Activated naive CD8-positive, alpha-beta T cell treated with anti-CD3 and anti-CD28 coated beads, Interleukin-2, amount 10 ng/mL, durations not matched to agents 7 days and 5 days (primary cell): Measurements from ENCODE around the gene RBFOX1. TPM values are rescaled to one million over a fixed set of nuclear protein-coding genes. Genes with fewer than 3 reads are reported as not detected.

Source experiments
- ATAC-seq: fragments of 150-1000 bp; cut with Tn5 transposase; one replicate; pipeline ENCODE4 v1.10.0; 2021; ENCODE audit warnings: low read depth, moderate library complexity
- POLR2A ChIA-PET: fragments of 350-600 bp; sonication (Branson Sonifier 250); formaldehyde crosslinking; loops from one replicate; lab custom pipeline; 2021; ENCODE audit warnings: antibody characterized with exemption; lab: Charles Lee
- DNase-seq: peaks from one replicate; pipeline ENCODE4 v3.0.0; 2021
- H3K27ac Mint-ChIP-seq: one replicate; pipeline ENCODE4 v1.8.0; 2022; ENCODE audit warnings: mild to moderate bottlenecking, mixed read lengths
- H3K27me3 Mint-ChIP-seq: one replicate; pipeline ENCODE4 v1.8.0; 2022; ENCODE audit warnings: mild to moderate bottlenecking, moderate library complexity, mixed read lengths
- H3K36me3 Mint-ChIP-seq: one replicate; pipeline ENCODE4 v1.8.0; 2021; ENCODE audit warnings: mild to moderate bottlenecking, mixed read lengths
- H3K4me1 Mint-ChIP-seq: one replicate; pipeline ENCODE4 v1.8.0; 2021; ENCODE audit warnings: mixed read lengths
- H3K4me3 Mint-ChIP-seq: one replicate; pipeline ENCODE4 v1.8.0; 2022; ENCODE audit warnings: mild to moderate bottlenecking, moderate library complexity, mixed read lengths
- H3K9me3 Mint-ChIP-seq: one replicate; pipeline ENCODE4 v1.8.0; 2021; ENCODE audit warnings: mixed read lengths
- total RNA-seq, 2 experiments: library from RNA; stranded (reverse); gene quantifications; one replicate each; pipeline ENCODE4 v1.2.3, GENCODE V29; 2021

Gene RBFOX1
- total RNA-seq, 2 experiments from 2014 or later: not detected

DNA sequence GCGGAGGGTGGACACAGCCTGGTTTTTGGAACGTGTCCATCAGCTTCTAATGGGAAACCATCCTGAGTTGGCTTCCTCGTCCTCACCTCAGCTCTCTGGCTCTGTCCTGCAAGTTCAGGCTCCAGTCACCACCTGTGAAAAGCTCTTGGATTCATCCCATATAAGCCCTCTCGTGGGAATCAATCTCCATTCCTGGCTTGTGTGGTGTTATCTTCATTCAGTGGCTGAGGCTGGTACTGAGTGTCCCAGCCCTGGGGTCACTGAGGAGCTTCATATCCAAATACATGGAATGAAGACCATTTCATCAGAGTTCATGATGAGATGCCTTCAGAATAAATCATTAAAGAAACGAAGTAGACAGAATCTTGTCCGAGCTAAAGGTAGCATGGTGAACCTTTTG is 189.2 kb downstream of the RBFOX1 start:
- Mint-ChIP-seq H3K4me1 (no peaks in the 10 kb centered on the region), H3K36me3 (no peaks in the 10 kb centered on the region), H3K27ac (no peak overlapping the region), H3K9me3 (peaks cover 15% of the 10 kb centered on the region), H3K4me3 (no peak overlapping the region), H3K27me3 (no peaks in the 10 kb centered on the region)
- POLR2A ChIA-PET: no interaction called here
- ATAC-seq (no peak), DNase-seq (no peak)

DNA sequence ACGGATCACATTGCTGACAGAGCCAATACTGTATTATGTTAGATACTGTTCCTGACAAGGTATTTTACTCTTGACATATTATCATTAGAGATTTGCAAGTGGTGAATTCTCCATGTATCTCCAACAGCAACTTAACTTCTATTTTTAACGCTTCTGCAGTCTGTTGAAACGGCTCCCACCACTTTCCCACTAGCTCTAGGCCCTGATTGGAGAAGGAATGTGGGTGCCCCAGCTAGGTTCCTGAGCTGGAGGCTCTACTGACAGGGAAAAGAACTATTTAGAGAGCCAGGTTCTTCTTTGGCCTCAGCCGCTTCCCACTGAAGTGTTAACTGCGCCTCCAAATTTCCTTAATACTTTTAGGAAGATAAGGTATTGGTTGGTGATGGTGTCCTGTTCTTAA is 191.8 kb downstream of the RBFOX1 start:
- H3K9me3 Mint-ChIP-seq: peaks cover 7% of the 10 kb centered on the region
- H3K36me3 Mint-ChIP-seq: no peaks in the 10 kb centered on the region
- ATAC-seq (no peak), DNase-seq (no peak)
- no peak overlapping the region for H3K4me3 Mint-ChIP-seq
- H3K27me3 Mint-ChIP-seq: no peaks in the 10 kb centered on the region
- POLR2A ChIA-PET: no interaction called here
- no peak overlapping the region for H3K27ac Mint-ChIP-seq
- H3K4me1 Mint-ChIP-seq: no peaks in the 10 kb centered on the region

DNA sequence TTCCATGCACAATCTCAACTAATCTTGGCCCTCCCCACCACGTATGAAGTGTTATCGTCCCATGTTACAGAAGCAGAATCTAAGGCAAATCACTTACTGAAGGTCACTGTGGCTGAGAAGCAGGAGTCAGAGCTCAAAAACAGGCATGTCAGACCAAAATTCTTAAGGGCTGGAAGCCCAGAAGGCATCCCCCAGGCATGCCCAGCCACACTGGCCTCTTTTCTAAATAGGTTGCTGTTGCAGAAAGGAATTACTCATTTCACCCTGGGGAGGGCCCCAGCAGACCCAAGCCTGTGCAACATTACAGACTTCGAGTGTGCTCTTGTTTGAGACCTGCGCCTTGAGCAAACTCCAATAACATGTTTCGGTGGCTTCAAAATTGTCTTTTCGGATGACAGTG is 194.1 kb downstream of the RBFOX1 start:
- DNase-seq (no peak), ATAC-seq (no peak)
- H3K4me1 Mint-ChIP-seq: no peaks in the 10 kb centered on the region
- no peaks in the 10 kb centered on the region for H3K36me3 Mint-ChIP-seq
- no peak overlapping the region for H3K27ac Mint-ChIP-seq
- H3K9me3 Mint-ChIP-seq: peaks cover 2% of the 10 kb centered on the region
- no peak overlapping the region for H3K4me3 Mint-ChIP-seq
- H3K27me3 Mint-ChIP-seq: no peaks in the 10 kb centered on the region
- POLR2A ChIA-PET: no interaction called here

DNA sequence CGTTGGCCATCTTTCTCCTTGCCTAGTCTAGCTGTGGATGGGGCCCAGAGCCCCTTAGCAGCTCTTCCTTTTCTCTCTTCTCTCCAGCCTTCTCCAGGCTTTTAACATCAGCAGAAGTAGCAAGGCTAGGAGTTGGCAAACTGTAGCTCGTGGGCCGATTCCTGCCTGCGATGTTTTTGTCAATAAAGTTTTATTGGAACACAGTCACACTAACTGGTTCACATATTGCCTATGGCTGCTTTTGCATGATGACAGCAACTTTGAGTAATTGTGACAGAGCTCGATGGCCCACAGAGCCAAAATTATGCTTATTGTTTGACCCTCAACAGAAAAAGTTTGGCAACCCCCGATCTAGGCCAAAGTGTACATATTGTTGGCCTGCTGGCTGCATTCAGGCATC is 199.9 kb downstream of the RBFOX1 start:
- no peaks in the 10 kb centered on the region for H3K4me1 Mint-ChIP-seq
- no peak for DNase-seq
- no peaks in the 10 kb centered on the region for H3K27me3 Mint-ChIP-seq
- H3K36me3 Mint-ChIP-seq: no peaks in the 10 kb centered on the region
- no peak overlapping the region for H3K4me3 Mint-ChIP-seq
- no peak for ATAC-seq
- POLR2A ChIA-PET: no interaction called here
- peaks cover 2% of the 10 kb centered on the region for H3K9me3 Mint-ChIP-seq
- no peak overlapping the region for H3K27ac Mint-ChIP-seq

DNA sequence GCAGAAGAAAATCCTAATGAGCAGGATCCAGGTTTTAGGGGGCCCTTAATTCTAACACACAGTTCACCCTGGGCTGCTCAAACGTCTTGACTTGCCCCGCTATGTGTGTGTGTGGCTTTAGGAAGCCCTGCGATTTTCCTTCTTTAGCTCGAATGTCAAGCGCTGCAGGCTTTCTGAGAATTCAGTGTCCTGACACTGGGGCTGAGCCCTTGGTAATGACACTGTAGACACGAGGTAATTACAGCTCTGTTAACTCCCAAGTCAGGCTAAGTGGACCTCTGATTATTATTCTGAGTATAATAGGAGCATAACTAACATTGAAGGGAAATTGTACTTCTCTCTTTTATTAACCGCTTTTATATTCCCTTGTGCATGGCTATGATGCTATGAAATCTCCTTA is 202.1 kb downstream of the RBFOX1 start:
- Mint-ChIP-seq H3K36me3 (no peaks in the 10 kb centered on the region), H3K27ac (no peak overlapping the region), H3K4me3 (no peak overlapping the region), H3K27me3 (no peaks in the 10 kb centered on the region), H3K9me3 (peaks cover 7% of the 10 kb centered on the region), H3K4me1 (no peaks in the 10 kb centered on the region)
- ATAC-seq: no peak
- POLR2A ChIA-PET: no interaction called here
- no peak for DNase-seq

DNA sequence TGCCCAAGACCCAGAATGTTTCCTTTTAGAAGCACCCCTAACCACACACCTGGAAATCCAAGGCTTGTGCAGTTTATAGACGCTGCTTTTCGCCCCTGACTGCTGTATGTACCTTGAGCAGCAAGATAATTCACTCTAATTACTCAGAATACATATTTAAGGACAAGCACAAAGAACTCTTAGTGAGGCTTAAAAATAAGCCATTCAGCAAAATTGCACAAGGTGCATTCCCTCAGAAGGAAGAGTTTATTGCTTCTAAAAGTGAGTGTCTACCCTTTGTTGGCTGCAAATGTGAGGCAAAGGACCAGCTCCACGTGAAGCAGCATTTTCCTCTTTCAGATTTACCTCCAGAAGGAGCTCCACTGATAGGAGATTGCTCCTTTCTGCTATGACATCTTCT is 208.4 kb downstream of the RBFOX1 start:
- peaks cover 7% of the 10 kb centered on the region for H3K9me3 Mint-ChIP-seq
- no peak for ATAC-seq
- no peak overlapping the region for H3K27ac Mint-ChIP-seq
- no peak for DNase-seq
- no peaks in the 10 kb centered on the region for H3K4me1 Mint-ChIP-seq
- no peak overlapping the region for H3K4me3 Mint-ChIP-seq
- POLR2A ChIA-PET: no interaction called here
- H3K36me3 Mint-ChIP-seq: no peaks in the 10 kb centered on the region
- no peaks in the 10 kb centered on the region for H3K27me3 Mint-ChIP-seq

DNA sequence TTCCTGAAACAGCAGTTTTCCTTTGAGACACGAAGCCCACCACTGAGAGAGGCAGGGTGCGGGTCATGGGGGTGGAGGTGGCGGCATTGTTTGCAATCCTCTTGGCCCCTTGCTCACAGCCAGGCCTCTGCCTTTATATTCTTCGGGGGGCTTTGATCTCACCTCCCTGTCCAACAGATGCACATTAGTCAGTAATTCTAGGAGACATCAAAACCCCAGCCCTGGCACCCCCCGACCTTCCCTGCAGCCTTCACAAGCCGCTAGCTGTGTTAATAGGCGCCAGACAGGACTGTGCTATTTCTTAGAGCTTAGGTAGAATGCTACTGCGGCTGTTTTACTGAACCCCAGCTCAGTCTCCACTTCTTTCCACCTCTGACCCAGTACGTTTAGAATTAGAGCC is 212.6 kb downstream of the RBFOX1 start:
- Mint-ChIP-seq H3K36me3 (no peaks in the 10 kb centered on the region), H3K4me3 (no peak overlapping the region), H3K9me3 (peaks cover 5% of the 10 kb centered on the region), H3K27ac (no peak overlapping the region), H3K27me3 (no peaks in the 10 kb centered on the region), H3K4me1 (no peaks in the 10 kb centered on the region)
- DNase-seq: no peak
- POLR2A ChIA-PET: no interaction called here
- no peak for ATAC-seq

DNA sequence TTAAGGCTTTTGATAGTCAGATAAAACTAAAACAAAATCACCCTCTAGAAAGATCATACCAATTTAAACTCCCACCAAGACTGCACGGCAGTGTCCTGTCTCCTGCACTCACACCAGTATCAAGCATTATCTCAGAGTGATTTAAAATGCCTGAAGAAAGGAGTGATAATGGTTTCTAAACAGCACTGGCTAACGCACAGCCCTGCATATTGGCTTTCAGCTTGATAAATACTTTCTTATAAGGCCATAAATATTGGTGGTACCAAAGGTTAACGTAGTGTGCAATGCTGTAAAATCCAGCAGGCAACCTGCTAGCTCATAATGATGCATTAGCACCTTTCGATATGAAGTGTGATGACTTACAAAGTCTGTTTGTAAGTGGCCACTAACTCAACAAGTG is 214.3 kb downstream of the RBFOX1 start:
- no peak overlapping the region for H3K27ac Mint-ChIP-seq
- no peaks in the 10 kb centered on the region for H3K36me3 Mint-ChIP-seq
- ATAC-seq (no peak), DNase-seq (no peak)
- peaks cover 2% of the 10 kb centered on the region for H3K9me3 Mint-ChIP-seq
- H3K4me1 Mint-ChIP-seq: no peaks in the 10 kb centered on the region
- no peaks in the 10 kb centered on the region for H3K27me3 Mint-ChIP-seq
- no peak overlapping the region for H3K4me3 Mint-ChIP-seq
- POLR2A ChIA-PET: no interaction called here

DNA sequence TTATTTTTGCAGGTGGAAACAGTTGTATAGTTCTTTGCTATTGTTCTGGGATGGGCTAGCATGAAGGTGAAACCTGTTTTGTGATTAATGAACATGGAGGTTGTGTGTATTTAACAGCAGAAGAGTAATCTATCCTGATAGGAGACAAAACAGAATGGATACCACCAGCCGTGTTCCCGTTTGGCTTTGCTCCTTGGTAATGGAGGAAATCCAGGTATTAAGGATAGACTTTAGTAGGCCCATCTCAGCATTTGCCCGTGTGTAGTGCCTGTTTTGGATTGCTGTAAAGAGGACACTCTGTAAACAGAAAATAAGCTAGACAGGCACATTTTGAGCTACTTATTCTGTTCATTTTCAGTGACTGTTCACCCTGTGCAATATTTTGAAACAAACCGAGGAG is 215.1 kb downstream of the RBFOX1 start:
- H3K36me3 Mint-ChIP-seq: no peaks in the 10 kb centered on the region
- no peak for ATAC-seq
- POLR2A ChIA-PET: no interaction called here
- DNase-seq: no peak
- H3K9me3 Mint-ChIP-seq: peaks cover 2% of the 10 kb centered on the region
- H3K4me3 Mint-ChIP-seq: no peak overlapping the region
- no peaks in the 10 kb centered on the region for H3K4me1 Mint-ChIP-seq
- no peaks in the 10 kb centered on the region for H3K27me3 Mint-ChIP-seq
- H3K27ac Mint-ChIP-seq: no peak overlapping the region

DNA sequence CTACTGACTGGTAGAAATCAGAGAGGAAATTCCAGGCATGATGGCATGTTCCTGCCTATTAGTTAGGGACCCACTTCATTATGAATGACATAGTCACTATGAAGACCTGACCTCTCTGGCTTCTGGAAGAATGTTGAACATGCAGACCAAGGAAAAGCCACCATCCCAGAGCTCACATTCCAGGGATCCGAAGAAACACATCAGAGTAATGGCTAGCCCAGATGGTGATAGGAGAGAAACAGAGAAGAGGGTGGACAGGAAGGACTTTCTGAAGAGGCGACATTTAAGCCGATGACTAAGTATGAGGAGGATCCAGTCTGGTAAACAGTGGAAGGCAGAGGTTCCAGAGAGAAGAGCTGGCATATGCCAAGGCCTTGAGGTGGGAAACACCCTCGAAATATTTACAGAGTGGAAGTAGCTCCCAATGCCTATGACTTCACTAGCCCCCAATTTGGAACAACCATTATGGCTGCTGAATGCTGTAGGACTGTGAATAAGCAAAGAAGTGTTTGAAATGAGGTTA is 216.2 kb downstream of the RBFOX1 start:
- POLR2A ChIA-PET: no interaction called here
- no peaks in the 10 kb centered on the region for H3K36me3 Mint-ChIP-seq
- H3K27ac Mint-ChIP-seq: no peak overlapping the region
- DNase-seq (no peak), ATAC-seq (no peak)
- no peaks in the 10 kb centered on the region for H3K4me1 Mint-ChIP-seq
- no peaks in the 10 kb centered on the region for H3K27me3 Mint-ChIP-seq
- no peak overlapping the region for H3K4me3 Mint-ChIP-seq
- peaks cover 2% of the 10 kb centered on the region for H3K9me3 Mint-ChIP-seq

DNA sequence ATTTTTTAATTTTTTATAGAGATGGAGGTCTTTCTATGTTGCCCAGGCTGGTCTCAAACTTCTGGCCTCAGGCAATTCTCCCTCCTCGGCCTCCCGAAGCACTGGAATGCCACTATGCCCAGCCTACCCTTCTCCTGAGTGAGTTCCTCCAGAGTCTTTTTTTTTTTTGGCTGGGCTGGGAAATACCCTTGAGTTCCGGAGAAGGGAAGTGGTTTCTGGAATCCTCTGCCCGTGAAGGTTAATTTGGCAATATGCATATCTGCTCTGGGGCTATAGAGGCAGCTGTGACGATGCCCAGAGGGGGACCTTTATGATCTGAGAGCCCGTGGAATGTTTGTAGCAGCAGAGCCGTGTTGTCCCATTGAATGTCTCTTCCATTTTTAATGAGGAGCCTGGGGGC is 217.5 kb downstream of the RBFOX1 start:
- ATAC-seq (no peak), DNase-seq (no peak)
- no peaks in the 10 kb centered on the region for H3K36me3 Mint-ChIP-seq
- POLR2A ChIA-PET: no interaction called here
- H3K27ac Mint-ChIP-seq: no peak overlapping the region
- H3K4me1 Mint-ChIP-seq: no peaks in the 10 kb centered on the region
- H3K27me3 Mint-ChIP-seq: no peaks in the 10 kb centered on the region
- no peak overlapping the region for H3K4me3 Mint-ChIP-seq
- H3K9me3 Mint-ChIP-seq: peaks cover 2% of the 10 kb centered on the region

DNA sequence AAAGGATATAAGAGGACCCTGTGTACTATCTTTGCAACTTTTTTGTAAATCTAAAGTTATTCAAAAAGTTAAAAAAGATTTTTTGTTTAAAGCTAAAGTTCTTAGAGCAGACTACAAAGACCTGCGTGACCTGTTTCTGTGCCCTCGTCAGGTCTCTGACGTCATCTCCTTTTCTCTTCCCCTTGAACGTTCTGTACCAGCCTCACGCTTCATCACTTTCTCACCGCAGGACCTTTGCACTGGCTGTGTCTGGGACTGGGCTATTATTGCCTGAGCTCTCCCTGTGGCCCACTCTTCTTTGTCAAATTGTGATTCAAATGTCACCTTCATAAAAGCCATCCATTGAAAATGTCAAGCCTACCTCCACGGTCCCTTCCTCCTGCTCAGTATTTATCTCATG is 222.8 kb downstream of the RBFOX1 start:
- Mint-ChIP-seq H3K9me3 (peaks cover 1% of the 10 kb centered on the region), H3K36me3 (no peaks in the 10 kb centered on the region), H3K27me3 (no peaks in the 10 kb centered on the region), H3K4me1 (no peaks in the 10 kb centered on the region), H3K27ac (no peak overlapping the region), H3K4me3 (no peak overlapping the region)
- ATAC-seq (no peak), DNase-seq (no peak)
- POLR2A ChIA-PET: no interaction called here

DNA sequence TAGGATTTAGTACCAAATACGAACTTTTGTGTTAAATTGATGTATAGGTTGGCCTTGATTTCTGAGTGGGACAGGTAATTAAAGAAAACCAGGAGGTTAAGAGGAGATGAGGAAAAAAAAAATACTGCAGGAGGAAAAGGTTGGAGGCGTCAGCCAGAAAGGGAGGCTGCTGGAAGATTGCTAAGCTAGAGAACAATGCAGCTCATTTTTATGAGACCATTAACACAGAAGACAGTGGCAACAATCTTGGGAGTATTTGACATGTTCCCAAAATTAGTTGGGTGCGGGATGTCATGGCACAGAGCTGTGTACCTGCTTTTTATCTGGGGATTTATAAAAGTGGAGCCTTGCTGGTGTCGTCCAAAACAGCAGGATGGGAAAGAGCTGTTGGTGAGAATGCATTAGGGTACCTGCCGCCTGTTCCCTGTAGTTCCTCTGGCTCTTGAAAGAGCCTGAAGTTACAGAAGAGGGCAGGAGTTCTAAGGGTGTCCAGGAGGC is 229.3 kb downstream of the RBFOX1 start:
- no peaks in the 10 kb centered on the region for H3K36me3 Mint-ChIP-seq
- H3K4me1 Mint-ChIP-seq: no peaks in the 10 kb centered on the region
- H3K4me3 Mint-ChIP-seq: no peak overlapping the region
- POLR2A ChIA-PET: no interaction called here
- DNase-seq: no peak
- peaks cover 4% of the 10 kb centered on the region for H3K9me3 Mint-ChIP-seq
- H3K27ac Mint-ChIP-seq: no peak overlapping the region
- no peaks in the 10 kb centered on the region for H3K27me3 Mint-ChIP-seq
- ATAC-seq: no peak

DNA sequence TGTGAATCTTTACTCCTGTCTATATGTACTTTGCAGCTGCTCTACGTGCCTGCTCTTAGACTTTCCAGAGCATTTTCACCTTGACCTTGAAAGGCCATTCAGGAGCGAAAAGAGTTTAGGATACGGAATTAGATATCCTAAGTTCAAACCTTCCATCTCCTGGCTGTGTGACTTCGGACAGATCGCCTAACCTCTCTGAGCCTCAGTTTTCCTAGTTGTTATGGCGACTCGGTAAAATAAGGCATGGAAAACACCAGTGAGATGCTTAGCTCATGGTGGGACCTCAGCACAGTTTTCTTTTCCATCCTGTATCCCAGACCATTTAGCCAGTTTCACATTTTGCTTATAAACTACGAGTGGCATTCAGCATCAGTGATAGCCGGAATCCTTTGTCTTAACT is 233.7 kb downstream of the RBFOX1 start:
- H3K27ac Mint-ChIP-seq: no peak overlapping the region
- no peaks in the 10 kb centered on the region for H3K36me3 Mint-ChIP-seq
- H3K4me3 Mint-ChIP-seq: no peak overlapping the region
- POLR2A ChIA-PET: no interaction called here
- no peaks in the 10 kb centered on the region for H3K27me3 Mint-ChIP-seq
- peaks cover 1% of the 10 kb centered on the region for H3K9me3 Mint-ChIP-seq
- no peak for DNase-seq
- ATAC-seq: no peak
- H3K4me1 Mint-ChIP-seq: no peaks in the 10 kb centered on the region

DNA sequence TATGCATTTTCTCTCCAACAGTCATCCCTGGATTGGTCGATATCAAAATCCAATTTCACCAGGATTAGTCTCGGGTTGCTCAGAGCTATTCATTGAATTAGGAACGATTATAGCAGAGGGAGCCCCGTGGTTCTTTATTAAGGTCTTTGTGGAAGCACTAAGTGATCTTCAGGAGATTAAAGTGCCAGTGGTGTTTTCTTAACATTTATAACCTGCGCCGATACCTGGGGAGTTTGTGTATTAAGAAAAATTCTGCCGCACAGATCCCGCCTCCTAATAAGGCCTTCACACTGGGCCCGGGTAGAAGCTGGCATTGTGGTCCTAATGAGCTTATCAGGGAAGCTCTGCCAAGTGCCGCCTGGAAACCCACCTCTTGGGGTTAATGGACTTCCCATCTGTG is 238.7 kb downstream of the RBFOX1 start:
- no peaks in the 10 kb centered on the region for H3K27me3 Mint-ChIP-seq
- H3K36me3 Mint-ChIP-seq: no peaks in the 10 kb centered on the region
- POLR2A ChIA-PET: no interaction called here
- no peak overlapping the region for H3K27ac Mint-ChIP-seq
- H3K4me1 Mint-ChIP-seq: no peaks in the 10 kb centered on the region
- no peak for ATAC-seq
- no peak for DNase-seq
- H3K9me3 Mint-ChIP-seq: no peaks in the 10 kb centered on the region
- no peak overlapping the region for H3K4me3 Mint-ChIP-seq
